ENCODE data around the gene SGCD. TPM values are rescaled to one million over a fixed set of nuclear protein-coding genes. Genes with fewer than 3 reads are reported as not detected.

The SGCD gene
- total RNA-seq, 1 experiment from 2014 or later, result not detected

DNA sequence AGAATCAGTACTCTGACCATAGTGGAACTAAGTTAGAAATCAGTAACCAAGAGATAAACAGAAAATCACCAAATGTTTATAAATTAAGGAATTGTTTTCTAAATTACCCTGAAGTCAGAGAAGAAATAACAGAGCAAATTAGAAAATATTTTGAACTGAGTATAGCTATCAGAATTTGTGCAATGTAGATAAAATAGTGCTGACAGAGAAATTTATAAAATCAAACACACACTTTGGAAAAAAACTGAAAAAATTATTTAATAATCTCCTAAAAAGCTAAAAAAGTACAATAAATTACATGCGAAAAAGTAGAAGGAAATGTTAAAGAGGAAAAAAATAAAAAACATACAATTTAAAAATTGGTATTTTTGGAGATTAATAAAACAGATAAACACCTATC is 486.0 kb downstream of the SGCD start:
- no peaks in the 10 kb centered on the region for H3K4me1 ChIP-seq (ENCODE audit: control insufficient read depth, insufficient read depth, low read length)
- TF ChIP-seq, protein P1, sequence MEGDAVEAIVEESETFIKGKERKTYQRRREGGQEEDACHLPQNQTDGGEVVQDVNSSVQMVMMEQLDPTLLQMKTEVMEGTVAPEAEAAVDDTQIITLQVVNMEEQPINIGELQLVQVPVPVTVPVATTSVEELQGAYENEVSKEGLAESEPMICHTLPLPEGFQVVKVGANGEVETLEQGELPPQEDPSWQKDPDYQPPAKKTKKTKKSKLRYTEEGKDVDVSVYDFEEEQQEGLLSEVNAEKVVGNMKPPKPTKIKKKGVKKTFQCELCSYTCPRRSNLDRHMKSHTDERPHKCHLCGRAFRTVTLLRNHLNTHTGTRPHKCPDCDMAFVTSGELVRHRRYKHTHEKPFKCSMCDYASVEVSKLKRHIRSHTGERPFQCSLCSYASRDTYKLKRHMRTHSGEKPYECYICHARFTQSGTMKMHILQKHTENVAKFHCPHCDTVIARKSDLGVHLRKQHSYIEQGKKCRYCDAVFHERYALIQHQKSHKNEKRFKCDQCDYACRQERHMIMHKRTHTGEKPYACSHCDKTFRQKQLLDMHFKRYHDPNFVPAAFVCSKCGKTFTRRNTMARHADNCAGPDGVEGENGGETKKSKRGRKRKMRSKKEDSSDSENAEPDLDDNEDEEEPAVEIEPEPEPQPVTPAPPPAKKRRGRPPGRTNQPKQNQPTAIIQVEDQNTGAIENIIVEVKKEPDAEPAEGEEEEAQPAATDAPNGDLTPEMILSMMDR (IDR thresholded peaks at IDR 0.05), result no peak
- TF ChIP-seq TCF7L2 (IDR thresholded peaks at IDR 0.05; ENCODE audit: low read depth, low read length) (no peak), SIN3A (IDR thresholded peaks at IDR 0.05; ENCODE audit: borderline replicate concordance, insufficient read depth, low read depth, low read length) (no peak), POLR2AphosphoS5 (IDR thresholded peaks at IDR 0.05; ENCODE audit: low read depth, low read length) (no peak)
- TF ChIP-seq, protein P2, sequence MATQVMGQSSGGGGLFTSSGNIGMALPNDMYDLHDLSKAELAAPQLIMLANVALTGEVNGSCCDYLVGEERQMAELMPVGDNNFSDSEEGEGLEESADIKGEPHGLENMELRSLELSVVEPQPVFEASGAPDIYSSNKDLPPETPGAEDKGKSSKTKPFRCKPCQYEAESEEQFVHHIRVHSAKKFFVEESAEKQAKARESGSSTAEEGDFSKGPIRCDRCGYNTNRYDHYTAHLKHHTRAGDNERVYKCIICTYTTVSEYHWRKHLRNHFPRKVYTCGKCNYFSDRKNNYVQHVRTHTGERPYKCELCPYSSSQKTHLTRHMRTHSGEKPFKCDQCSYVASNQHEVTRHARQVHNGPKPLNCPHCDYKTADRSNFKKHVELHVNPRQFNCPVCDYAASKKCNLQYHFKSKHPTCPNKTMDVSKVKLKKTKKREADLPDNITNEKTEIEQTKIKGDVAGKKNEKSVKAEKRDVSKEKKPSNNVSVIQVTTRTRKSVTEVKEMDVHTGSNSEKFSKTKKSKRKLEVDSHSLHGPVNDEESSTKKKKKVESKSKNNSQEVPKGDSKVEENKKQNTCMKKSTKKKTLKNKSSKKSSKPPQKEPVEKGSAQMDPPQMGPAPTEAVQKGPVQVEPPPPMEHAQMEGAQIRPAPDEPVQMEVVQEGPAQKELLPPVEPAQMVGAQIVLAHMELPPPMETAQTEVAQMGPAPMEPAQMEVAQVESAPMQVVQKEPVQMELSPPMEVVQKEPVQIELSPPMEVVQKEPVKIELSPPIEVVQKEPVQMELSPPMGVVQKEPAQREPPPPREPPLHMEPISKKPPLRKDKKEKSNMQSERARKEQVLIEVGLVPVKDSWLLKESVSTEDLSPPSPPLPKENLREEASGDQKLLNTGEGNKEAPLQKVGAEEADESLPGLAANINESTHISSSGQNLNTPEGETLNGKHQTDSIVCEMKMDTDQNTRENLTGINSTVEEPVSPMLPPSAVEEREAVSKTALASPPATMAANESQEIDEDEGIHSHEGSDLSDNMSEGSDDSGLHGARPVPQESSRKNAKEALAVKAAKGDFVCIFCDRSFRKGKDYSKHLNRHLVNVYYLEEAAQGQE (IDR thresholded peaks at IDR 0.05; ENCODE audit: insufficient read depth in 1 of 2, low read depth in 2 of 2, low read length in 1 of 2), result no peak
- H3K27me3 ChIP-seq (ENCODE audit: control insufficient read depth, insufficient read depth, low read length), result no peaks in the 10 kb centered on the region
- intact Hi-C loops (cut with micrococcal nuclease; ENCODE audit: unreplicated experiment) (no loop called here), in situ Hi-C loops (cut with HindIII; ENCODE audit: low pct_unique_long_range_greater_than_20kb, low sequenced_read_pairs) (no loop called here)
- ChIA-PET CTCF (no interaction called here), POLR2A (no interaction called here)
- H3K4me3 ChIP-seq (ENCODE audit: low read depth in 2 of 2, low read length in 2 of 2), result no peak overlapping the region
- no peaks in the 10 kb centered on the region for H3K36me3 ChIP-seq (ENCODE audit: control insufficient read depth, insufficient read depth, low read length)
- no peak overlapping the region for H3K27ac ChIP-seq (ENCODE audit: low read length)
- BruUV-seq (replicated peaks), result no TSS peak
- DNase-seq (ENCODE audit: low read depth, low spot score) (no peak), ATAC-seq (no peak)
- no peaks in the 10 kb centered on the region for H3K9me3 ChIP-seq (ENCODE audit: control insufficient read depth, insufficient read depth, low read depth, low read length)

GRCh38 chr5:156815988-156816599 is 489.1 kb downstream of the SGCD start:
- H3K36me3 ChIP-seq (ENCODE audit: control insufficient read depth, insufficient read depth, low read length), result no peaks in the 10 kb centered on the region
- TF ChIP-seq POLR2AphosphoS5 (IDR thresholded peaks at IDR 0.05; ENCODE audit: low read depth, low read length), result no peak
- TF ChIP-seq, protein P1 (IDR thresholded peaks at IDR 0.05), result peak; percentile 66
- DNase-seq (ENCODE audit: low read depth, low spot score) (no peak), ATAC-seq (no peak)
- in situ Hi-C loops (cut with HindIII; ENCODE audit: low pct_unique_long_range_greater_than_20kb, low sequenced_read_pairs) (no loop called here), intact Hi-C loops (cut with micrococcal nuclease; ENCODE audit: unreplicated experiment) (loop anchor here (5.0 kb wide), 2 partner anchors 874 to 1679 kb away; no protein-coding TSS in a partner anchor)
- H3K27ac ChIP-seq (ENCODE audit: low read length), result no peak overlapping the region
- H3K4me3 ChIP-seq (ENCODE audit: low read depth in 2 of 2, low read length in 2 of 2), result no peak overlapping the region
- no peaks in the 10 kb centered on the region for H3K4me1 ChIP-seq (ENCODE audit: control insufficient read depth, insufficient read depth, low read length)
- no peaks in the 10 kb centered on the region for H3K9me3 ChIP-seq (ENCODE audit: control insufficient read depth, insufficient read depth, low read depth, low read length)
- CTCF ChIA-PET, result no interaction called here
- no peaks in the 10 kb centered on the region for H3K27me3 ChIP-seq (ENCODE audit: control insufficient read depth, insufficient read depth, low read length)
- BruUV-seq (replicated peaks), result no TSS peak
- POLR2A ChIA-PET, result no interaction called here

All from Panc1 (cell line).